ENCODE measurements around the gene VPS18.

GRCh38 chr15:40845511-40846284, 48.6 kb upstream of the VPS18 start:
- no peak for TF ChIP-seq CTCF (IDR thresholded peaks at IDR 0.05)
- TF ChIP-seq EZH2 (IDR thresholded peaks at IDR 0.05), result no peak

All from neural progenitor cell (in vitro differentiated cells).